Measurements from ENCODE around the gene QTRT2.

The QTRT2 gene

DNA sequence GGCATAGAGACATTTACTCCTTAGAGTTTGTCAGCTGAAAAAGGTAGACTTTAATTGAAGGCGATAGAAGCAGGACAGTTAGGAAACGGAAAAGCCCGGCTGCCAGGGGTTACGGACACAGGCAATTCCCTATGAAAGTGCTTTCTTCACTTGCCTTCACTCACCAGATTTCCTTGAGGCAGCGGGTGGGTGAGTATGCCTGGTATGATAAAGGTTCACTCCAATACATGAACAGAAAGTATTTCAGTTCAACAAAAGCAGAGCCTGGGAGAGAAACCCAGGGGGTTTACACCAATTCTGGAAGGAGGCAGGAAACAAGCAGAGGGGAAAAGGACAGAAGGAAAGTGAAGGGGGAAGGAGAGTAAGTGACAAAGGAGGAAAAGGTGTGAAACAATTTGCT lies 53.9 kb downstream of the QTRT2 start:
- H3K4me1 ChIP-seq (ENCODE audit: control insufficient read depth, insufficient read depth, low read length): no peaks in the 10 kb centered on the region
- no peak overlapping the region for H3K27ac ChIP-seq (ENCODE audit: extremely low read depth, low read depth, low read length)
- no peak overlapping the region for H3K4me3 ChIP-seq (ENCODE audit: low read depth, low read length)
- CTCF ChIA-PET: no interaction called here
- TF ChIP-seq ZBTB11 (tag by site-specific recombination; conservative IDR thresholded peaks at IDR 0.05; ENCODE audit: low read depth) (no peak), ZNF629 (tag by site-specific recombination; IDR thresholded peaks at IDR 0.05) (no peak), YY2 (tag by site-specific recombination; IDR thresholded peaks at IDR 0.05) (no peak), ZNF707 (tag by site-specific recombination; IDR thresholded peaks at IDR 0.05) (no peak), ZNF37A (tag by site-specific recombination; IDR thresholded peaks at IDR 0.05) (no peak), ZSCAN16 (tag by site-specific recombination; IDR thresholded peaks at IDR 0.05) (no peak), ZNF621 (tag by site-specific recombination; IDR thresholded peaks at IDR 0.05) (no peak), HOXC10 (CRISPR knock-in tag; IDR thresholded peaks at IDR 0.05) (no peak), SALL2 (tag by site-specific recombination; IDR thresholded peaks at IDR 0.05; ENCODE audit: borderline replicate concordance) (no peak), ZNF660 (tag by site-specific recombination; IDR thresholded peaks at IDR 0.05) (no peak), MEIS1 (CRISPR knock-in tag; IDR thresholded peaks at IDR 0.05; ENCODE audit: borderline replicate concordance) (no peak), ZBTB1 (tag by site-specific recombination; IDR thresholded peaks at IDR 0.05) (no peak), ZNF280D (tag by site-specific recombination; IDR thresholded peaks at IDR 0.05) (no peak)
- TF ChIP-seq, protein P1, sequence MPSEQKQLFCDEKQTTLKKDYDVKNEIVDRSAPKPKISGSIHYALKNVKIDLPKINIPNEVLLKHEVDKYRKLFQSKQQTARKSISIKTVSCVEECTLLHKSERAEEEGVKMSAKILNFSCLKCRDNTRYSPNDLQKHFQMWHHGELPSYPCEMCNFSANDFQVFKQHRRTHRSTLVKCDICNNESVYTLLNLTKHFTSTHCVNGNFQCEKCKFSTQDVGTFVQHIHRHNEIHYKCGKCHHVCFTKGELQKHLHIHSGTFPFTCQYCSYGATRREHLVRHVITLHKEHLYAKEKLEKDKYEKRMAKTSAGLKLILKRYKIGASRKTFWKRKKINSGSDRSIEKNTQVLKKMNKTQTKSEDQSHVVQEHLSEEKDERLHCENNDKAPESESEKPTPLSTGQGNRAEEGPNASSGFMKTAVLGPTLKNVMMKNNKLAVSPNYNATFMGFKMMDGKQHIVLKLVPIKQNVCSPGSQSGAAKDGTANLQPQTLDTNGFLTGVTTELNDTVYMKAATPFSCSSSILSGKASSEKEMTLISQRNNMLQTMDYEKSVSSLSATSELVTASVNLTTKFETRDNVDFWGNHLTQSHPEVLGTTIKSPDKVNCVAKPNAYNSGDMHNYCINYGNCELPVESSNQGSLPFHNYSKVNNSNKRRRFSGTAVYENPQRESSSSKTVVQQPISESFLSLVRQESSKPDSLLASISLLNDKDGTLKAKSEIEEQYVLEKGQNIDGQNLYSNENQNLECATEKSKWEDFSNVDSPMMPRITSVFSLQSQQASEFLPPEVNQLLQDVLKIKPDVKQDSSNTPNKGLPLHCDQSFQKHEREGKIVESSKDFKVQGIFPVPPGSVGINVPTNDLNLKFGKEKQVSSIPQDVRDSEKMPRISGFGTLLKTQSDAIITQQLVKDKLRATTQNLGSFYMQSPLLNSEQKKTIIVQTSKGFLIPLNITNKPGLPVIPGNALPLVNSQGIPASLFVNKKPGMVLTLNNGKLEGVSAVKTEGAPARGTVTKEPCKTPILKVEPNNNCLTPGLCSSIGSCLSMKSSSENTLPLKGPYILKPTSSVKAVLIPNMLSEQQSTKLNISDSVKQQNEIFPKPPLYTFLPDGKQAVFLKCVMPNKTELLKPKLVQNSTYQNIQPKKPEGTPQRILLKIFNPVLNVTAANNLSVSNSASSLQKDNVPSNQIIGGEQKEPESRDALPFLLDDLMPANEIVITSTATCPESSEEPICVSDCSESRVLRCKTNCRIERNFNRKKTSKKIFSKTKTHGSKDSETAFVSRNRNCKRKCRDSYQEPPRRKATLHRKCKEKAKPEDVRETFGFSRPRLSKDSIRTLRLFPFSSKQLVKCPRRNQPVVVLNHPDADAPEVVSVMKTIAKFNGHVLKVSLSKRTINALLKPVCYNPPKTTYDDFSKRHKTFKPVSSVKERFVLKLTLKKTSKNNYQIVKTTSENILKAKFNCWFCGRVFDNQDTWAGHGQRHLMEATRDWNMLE (tag by site-specific recombination; conservative IDR thresholded peaks at IDR 0.05; ENCODE audit: low read depth): no peak
- TF ChIP-seq, protein P2, sequence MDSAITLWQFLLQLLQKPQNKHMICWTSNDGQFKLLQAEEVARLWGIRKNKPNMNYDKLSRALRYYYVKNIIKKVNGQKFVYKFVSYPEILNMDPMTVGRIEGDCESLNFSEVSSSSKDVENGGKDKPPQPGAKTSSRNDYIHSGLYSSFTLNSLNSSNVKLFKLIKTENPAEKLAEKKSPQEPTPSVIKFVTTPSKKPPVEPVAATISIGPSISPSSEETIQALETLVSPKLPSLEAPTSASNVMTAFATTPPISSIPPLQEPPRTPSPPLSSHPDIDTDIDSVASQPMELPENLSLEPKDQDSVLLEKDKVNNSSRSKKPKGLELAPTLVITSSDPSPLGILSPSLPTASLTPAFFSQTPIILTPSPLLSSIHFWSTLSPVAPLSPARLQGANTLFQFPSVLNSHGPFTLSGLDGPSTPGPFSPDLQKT (IDR thresholded peaks at IDR 0.05; ENCODE audit: borderline replicate concordance, low read depth, low read length): no peak
- H3K36me3 ChIP-seq (ENCODE audit: control insufficient read depth in 2 of 2, insufficient read depth in 1 of 2, low read length in 2 of 2): no peaks in the 10 kb centered on the region
- POLR2A ChIA-PET: no interaction called here
- no peaks in the 10 kb centered on the region for H3K9me3 ChIP-seq (ENCODE audit: control insufficient read depth, insufficient read depth, low read depth, low read length)
